K562 (cell line): ENCODE results near the gene NANS. TPM values are rescaled to one million over a fixed set of nuclear protein-coding genes. Genes with fewer than 3 reads are reported as not detected.
A peak's percentile ranks its signal among the peaks of the same experiment; 100 is the strongest.

ENCODE experiments used
- BCL6 ChIP-seq: fragments of 250-450 bp; sonication (Bioruptor Pico); IDR thresholded peaks from 2 replicates; pipeline ENCODE4 v1.4.0; 2020
- HDAC6 ChIP-seq: IDR thresholded peaks from 2 replicates; pipeline ENCODE4 v1.6.1; 2012; ENCODE audit warnings: low read depth, mild to moderate bottlenecking, control low read depth, inconsistent platforms, low read length, moderate library complexity
- HSF4 ChIP-seq: fragments of 250-450 bp; sonication (Bioruptor Pico); IDR thresholded peaks from 2 replicates; pipeline ENCODE4 v2.1.2; 2022; ENCODE audit warnings: mild to moderate bottlenecking, moderate library complexity, borderline replicate concordance
- JUND ChIP-seq, 2 experiments: IDR thresholded peaks; 2 replicates in 1 of 2; 3 replicates in 1 of 2; pipeline ENCODE4 v1.6.1; 2011; ENCODE audit warnings: borderline replicate concordance in 2 of 2, low read depth in 2 of 2, low read length in 2 of 2, improper control_type of control experiment in 1 of 2, missing biosample characterization in 1 of 2, missing genetic modification characterization in 1 of 2, missing genetic modification reagents in 1 of 2
- MTF1 ChIP-seq: fragments of 250-450 bp; sonication (Bioruptor Pico); IDR thresholded peaks from 2 replicates; pipeline ENCODE4 v1.9.0; 2021; ENCODE audit warnings: moderate library complexity, mild to moderate bottlenecking, inconsistent platforms, borderline replicate concordance
- NR2C1 ChIP-seq, 2 experiments: fragments of 450-650 bp; IDR thresholded peaks; 2 replicates each; pipeline ENCODE4 v1.6.1; 2017; ENCODE audit warnings: mild to moderate bottlenecking in 2 of 2, antibody characterized with exemption in 1 of 2, inconsistent platforms in 1 of 2, missing compliant biosample characterization in 1 of 2, missing genetic modification characterization in 1 of 2
- NUFIP1 ChIP-seq: fragments of 450-650 bp; IDR thresholded peaks from 2 replicates; pipeline ENCODE4 v1.6.1; 2018; ENCODE audit not compliant: partially characterized antibody
- PTRF ChIP-seq: fragments of 450-650 bp; IDR thresholded peaks from 2 replicates; pipeline ENCODE4 v1.6.1; 2016; ENCODE audit warnings: mild to moderate bottlenecking, missing genetic modification characterization, missing compliant biosample characterization
- PYGO2 ChIP-seq: fragments of 450-650 bp; IDR thresholded peaks from 2 replicates; pipeline ENCODE4 v1.6.1; 2016; ENCODE audit warnings: mild to moderate bottlenecking, missing genetic modification characterization, moderate library complexity, missing compliant biosample characterization
- SOX6 ChIP-seq: fragments of 450-650 bp; IDR thresholded peaks from 2 replicates; pipeline ENCODE4 v1.6.1; 2014; ENCODE audit warnings: mild to moderate bottlenecking
- TSC22D4 ChIP-seq: fragments of 450-650 bp; IDR thresholded peaks from 2 replicates; pipeline ENCODE4 v1.6.1; 2016; ENCODE audit warnings: missing genetic modification characterization, missing biosample characterization, control low read depth
- ZFP1 ChIP-seq: fragments of 450-650 bp; formaldehyde crosslinking; IDR thresholded peaks from 2 replicates; pipeline ENCODE4 v1.4.0; 2020; ENCODE audit warnings: mild to moderate bottlenecking, mixed read lengths
- ZNF347 ChIP-seq: fragments of 450-650 bp; formaldehyde crosslinking; IDR thresholded peaks from 2 replicates; pipeline ENCODE4 v1.4.0; 2020; ENCODE audit warnings: low read depth, mild to moderate bottlenecking, moderate library complexity
- ZNF668 ChIP-seq: fragments of 250-450 bp; sonication (Bioruptor Pico); IDR thresholded peaks from 2 replicates; pipeline ENCODE4 v1.8.0; 2022; ENCODE audit warnings: mild to moderate bottlenecking, inconsistent platforms
- polyA plus RNA-seq, 8 experiments: library from polyadenylated mRNA; depleted of rRNA in 4 of 8; stranded (reverse) in 5 of 8; unstranded in 3 of 8; fragments of >200 nt; fragmentation: Nextera tagmentation in 2 of 8; fragmentation: Illumina TruSeq in 1 of 8; extraction: Ambion mirVana in 2 of 8; extraction: Trizol in 1 of 8; gene quantifications; 2 replicates each; pipeline versions ENCODE4 v1.2.1 to v1.2.3, GENCODE V29; 2011 to 2014; ENCODE audit warnings: inconsistent platforms in 1 of 8, missing spikeins in 1 of 8
- total RNA-seq, 7 experiments: library from RNA; depleted of rRNA in 6 of 7; stranded (reverse); fragments of >200 nt in 6 of 7; fragmentation: Illumina TruSeq in 2 of 7; extraction: Trizol in 2 of 7; gene quantifications; 2 replicates each; pipeline versions ENCODE4 v1.2.1 to v1.2.3, GENCODE V29; 2011 to 2021; ENCODE audit warnings: low replicate concordance in 1 of 7
- TF ChIP-seq, protein P1 (sequence below): fragments of 450-650 bp; conservative IDR thresholded peaks from 2 replicates; pipeline ENCODE4 v1.6.1; 2016; ENCODE audit warnings: missing genetic modification characterization, low read depth, mild to moderate bottlenecking, control low read depth, missing compliant biosample characterization
- TF ChIP-seq, protein P2 (sequence below): fragments of 450-650 bp; conservative IDR thresholded peaks from 2 replicates; pipeline ENCODE4 v1.6.1; 2016; ENCODE audit warnings: missing genetic modification characterization, low read depth, mild to moderate bottlenecking, missing compliant biosample characterization, moderate library complexity
- TF ChIP-seq, protein P3 (sequence below): fragments of 250-450 bp; sonication (Bioruptor Pico); IDR thresholded peaks from 2 replicates; pipeline ENCODE4 v1.4.0; 2020; ENCODE audit warnings: mild to moderate bottlenecking, moderate library complexity, borderline replicate concordance
- TF ChIP-seq, protein P4 (sequence below): fragments of 250-450 bp; sonication (Bioruptor Pico); IDR thresholded peaks from 2 replicates; pipeline ENCODE4 v1.8.0; 2021; ENCODE audit warnings: moderate library complexity, mild to moderate bottlenecking, inconsistent platforms
- TF ChIP-seq, protein P5 (sequence below), 3 experiments: fragments of 200-800 bp in 1 of 3; sonication (Bioruptor generic) in 1 of 3; sonication (generic) in 1 of 3; formaldehyde crosslinking in 1 of 3; IDR thresholded peaks; 2 replicates each; pipeline versions ENCODE4 v1.6.1 to v1.8.0; 2016 to 2022; ENCODE audit warnings: mild to moderate bottlenecking in 2 of 3, missing compliant biosample characterization in 2 of 3, missing genetic modification characterization in 2 of 3, missing genetic modification reagents in 1 of 3
- TF ChIP-seq, protein P6 (sequence below): fragments of 250-450 bp; sonication (Bioruptor Pico); IDR thresholded peaks from 2 replicates; pipeline ENCODE4 v1.8.0; 2022; ENCODE audit warnings: moderate library complexity, mild to moderate bottlenecking, inconsistent platforms

Gene NANS
- total and polyA plus RNA-seq, 9 of the 15 experiments (the other 6 are each of a cell fraction or from before 2014, with no cell fraction given) = 37.1 to 181 (median 137) TPM

DNA sequence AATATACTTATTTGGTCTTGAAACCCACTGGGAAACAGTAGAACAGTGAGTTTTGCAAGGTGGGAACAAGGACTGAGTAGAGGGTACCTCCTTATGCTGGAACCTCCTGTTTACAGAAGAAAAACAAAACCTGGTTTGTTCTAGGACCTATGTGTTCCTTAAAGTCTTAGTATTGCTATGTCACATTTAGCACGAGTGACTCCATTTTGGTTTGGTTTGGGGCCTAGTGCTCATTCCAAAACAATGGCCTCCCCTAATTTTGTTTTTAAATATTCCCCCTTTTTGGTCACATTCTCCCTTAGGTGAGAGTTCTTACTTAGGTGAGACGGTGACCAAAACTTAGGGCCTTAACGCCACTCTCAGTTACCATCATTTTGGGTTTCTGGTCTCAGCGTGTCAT is 6.2 kb upstream of the NANS start (continued):
- TF ChIP-seq, protein P1, sequence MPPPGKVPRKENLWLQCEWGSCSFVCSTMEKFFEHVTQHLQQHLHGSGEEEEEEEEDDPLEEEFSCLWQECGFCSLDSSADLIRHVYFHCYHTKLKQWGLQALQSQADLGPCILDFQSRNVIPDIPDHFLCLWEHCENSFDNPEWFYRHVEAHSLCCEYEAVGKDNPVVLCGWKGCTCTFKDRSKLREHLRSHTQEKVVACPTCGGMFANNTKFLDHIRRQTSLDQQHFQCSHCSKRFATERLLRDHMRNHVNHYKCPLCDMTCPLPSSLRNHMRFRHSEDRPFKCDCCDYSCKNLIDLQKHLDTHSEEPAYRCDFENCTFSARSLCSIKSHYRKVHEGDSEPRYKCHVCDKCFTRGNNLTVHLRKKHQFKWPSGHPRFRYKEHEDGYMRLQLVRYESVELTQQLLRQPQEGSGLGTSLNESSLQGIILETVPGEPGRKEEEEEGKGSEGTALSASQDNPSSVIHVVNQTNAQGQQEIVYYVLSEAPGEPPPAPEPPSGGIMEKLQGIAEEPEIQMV (tag) = peak; percentile 79
- TF ChIP-seq NR2C1 (IDR thresholded peaks at IDR 0.05) (no peak), NR2C1 (tag; IDR thresholded peaks at IDR 0.05) (peak; percentile 88), TSC22D4 (tag) (no peak), ZNF668 (CRISPR knock-in tag) (peak; percentile 93), ZNF347 (CRISPR knock-in tag) (0 out of 2 replicates have a peak, but pooled peaks have one; percentile 63), HDAC6 (no peak), BCL6 (peak; percentile 79; the same call in 1 of the 2 replicates), SOX6 (no peak), NUFIP1 (peak; percentile 25), PTRF (tag) (peak; percentile 93), ZFP1 (CRISPR knock-in tag) (peak; percentile 69; the same call in 1 of the 2 replicates), MTF1 (CRISPR knock-in tag) (0 out of 2 replicates have a peak, but pooled peaks have one; percentile 79), PYGO2 (peak; percentile 57; the same call in 1 of the 2 replicates), JUND (IDR thresholded peaks at IDR 0.05; ENCODE audit: borderline replicate concordance, low read depth, low read length) (no peak), JUND (tag; IDR thresholded peaks at IDR 0.05; ENCODE audit: borderline replicate concordance, low read depth, low read length) (peak; percentile 60; the same call in 1 of the 3 replicates), HSF4 (peak; percentile 54; the same call in 1 of the 2 replicates)
- TF ChIP-seq, protein P2, sequence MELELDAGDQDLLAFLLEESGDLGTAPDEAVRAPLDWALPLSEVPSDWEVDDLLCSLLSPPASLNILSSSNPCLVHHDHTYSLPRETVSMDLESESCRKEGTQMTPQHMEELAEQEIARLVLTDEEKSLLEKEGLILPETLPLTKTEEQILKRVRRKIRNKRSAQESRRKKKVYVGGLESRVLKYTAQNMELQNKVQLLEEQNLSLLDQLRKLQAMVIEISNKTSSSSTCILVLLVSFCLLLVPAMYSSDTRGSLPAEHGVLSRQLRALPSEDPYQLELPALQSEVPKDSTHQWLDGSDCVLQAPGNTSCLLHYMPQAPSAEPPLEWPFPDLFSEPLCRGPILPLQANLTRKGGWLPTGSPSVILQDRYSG = peak; percentile 97
- TF ChIP-seq, protein P3, sequence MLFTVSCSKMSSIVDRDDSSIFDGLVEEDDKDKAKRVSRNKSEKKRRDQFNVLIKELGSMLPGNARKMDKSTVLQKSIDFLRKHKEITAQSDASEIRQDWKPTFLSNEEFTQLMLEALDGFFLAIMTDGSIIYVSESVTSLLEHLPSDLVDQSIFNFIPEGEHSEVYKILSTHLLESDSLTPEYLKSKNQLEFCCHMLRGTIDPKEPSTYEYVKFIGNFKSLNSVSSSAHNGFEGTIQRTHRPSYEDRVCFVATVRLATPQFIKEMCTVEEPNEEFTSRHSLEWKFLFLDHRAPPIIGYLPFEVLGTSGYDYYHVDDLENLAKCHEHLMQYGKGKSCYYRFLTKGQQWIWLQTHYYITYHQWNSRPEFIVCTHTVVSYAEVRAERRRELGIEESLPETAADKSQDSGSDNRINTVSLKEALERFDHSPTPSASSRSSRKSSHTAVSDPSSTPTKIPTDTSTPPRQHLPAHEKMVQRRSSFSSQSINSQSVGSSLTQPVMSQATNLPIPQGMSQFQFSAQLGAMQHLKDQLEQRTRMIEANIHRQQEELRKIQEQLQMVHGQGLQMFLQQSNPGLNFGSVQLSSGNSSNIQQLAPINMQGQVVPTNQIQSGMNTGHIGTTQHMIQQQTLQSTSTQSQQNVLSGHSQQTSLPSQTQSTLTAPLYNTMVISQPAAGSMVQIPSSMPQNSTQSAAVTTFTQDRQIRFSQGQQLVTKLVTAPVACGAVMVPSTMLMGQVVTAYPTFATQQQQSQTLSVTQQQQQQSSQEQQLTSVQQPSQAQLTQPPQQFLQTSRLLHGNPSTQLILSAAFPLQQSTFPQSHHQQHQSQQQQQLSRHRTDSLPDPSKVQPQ (CRISPR knock-in tag) = peak; percentile 30; the same call in 1 of the 2 replicates
- TF ChIP-seq, protein P4, sequence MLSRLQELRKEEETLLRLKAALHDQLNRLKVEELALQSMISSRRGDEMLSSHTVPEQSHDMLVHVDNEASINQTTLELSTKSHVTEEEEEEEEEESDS (CRISPR knock-in tag) = no peak
- TF ChIP-seq, protein P5, sequence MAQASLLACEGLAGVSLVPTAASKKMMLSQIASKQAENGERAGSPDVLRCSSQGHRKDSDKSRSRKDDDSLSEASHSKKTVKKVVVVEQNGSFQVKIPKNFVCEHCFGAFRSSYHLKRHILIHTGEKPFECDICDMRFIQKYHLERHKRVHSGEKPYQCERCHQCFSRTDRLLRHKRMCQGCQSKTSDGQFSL (CRISPR knock-in tag; IDR thresholded peaks at IDR 0.05) = no peak
- TF ChIP-seq, protein P5 (tag; IDR thresholded peaks at IDR 0.05) = peak in 1 of 2 experiments; percentile 88; a peak in 2 of 4 replicates
- TF ChIP-seq, protein P6, sequence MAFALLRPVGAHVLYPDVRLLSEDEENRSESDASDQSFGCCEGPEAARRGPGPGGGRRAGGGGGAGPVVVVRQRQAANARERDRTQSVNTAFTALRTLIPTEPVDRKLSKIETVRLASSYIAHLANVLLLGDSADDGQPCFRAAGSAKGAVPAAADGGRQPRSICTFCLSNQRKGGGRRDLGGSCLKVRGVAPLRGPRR (CRISPR knock-in tag) = peak; percentile 92
